D341Med (cell line): ENCODE data around the gene NEGR1.

Experiments used
- DNase-seq: peaks from one replicate; pipeline ENCODE4 v3.0.0; 2012; ENCODE audit warnings: low spot score

The NEGR1 gene

GRCh38 chr1:72117621-72118020 is 164.7 kb downstream of the NEGR1 start:
- DNase-seq: no peak

DNA sequence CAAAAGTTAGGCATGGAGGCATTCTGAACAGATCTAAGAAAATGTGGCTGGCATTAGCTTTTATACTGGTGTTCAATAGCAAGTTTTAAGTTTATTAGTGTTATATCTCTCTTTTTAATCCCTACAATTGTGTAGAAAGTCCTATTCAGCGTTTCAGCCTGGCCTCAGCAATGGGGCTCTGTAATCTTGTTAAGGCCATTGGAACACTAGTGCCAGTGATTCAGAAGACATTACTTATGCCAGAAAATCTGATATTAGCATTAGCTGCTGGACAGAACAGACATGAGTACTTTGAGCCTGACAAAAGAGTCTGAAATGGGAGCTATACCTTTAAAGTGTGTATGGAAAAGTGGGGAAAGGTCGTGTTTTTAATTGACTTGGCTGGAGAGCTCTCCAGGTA is 167.0 kb downstream of the NEGR1 start:
- DNase-seq: no peak

DNA sequence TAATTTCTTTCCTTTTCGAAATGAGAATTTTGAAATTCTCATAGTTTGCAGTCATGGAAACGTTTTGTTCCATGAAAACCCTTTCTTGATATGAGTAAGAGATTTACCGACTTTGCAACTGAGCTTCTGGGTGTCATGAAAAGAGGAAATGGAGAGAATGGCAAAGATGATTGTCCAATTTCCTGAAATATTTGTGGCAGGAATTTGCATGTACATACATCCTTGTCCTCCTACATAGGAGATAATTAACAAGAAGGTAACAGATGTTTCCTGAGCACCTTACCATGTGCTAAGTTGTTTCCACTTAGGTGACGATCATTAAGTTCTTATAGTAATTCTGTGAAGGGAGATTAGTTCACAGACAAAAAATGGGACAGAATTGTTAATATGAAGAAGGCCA is 170.7 kb downstream of the NEGR1 start:
- DNase-seq: peak; percentile 13

GRCh38 chr1:72109916-72110315 is 172.4 kb downstream of the NEGR1 start:
- no peak for DNase-seq

- DNase-seq: no peak
These were observed 177.1 kb downstream of the NEGR1 start for GRCh38 chr1:72105201-72105600.

DNA sequence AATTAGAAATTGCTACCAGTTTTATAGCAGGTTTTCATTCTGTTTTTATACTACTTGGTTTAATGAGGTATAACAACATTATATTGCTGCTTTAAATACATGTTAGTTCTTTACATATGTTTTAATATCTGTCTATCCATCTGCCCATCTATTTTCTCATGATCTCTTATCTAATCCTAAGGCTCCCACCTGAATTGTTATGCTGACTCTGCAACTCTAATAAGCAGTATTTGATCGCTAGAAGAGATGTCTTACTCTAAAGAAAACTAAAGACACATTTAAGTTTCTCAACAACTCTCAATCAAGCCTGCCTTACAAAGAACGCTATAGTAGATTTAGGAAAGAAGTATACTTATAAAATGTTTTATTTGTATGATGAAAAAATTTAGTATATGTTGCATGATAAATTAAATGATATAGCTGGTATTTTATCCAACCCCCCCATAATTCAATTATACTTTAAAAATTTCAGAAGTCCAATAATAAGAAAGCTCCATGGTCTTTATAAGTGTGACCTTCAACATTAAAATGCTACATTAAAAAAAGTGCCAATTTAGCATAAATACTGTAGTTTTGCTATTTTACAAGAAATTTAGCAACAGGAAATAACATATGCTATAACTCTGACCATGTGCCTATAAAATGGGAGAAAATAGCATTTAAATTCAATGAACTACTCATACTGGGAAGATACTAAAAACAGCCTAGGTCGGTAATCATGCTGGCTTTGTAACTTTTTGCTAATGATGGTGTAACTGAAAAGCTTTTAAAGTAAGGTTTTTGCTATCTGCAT is 180.3 kb downstream of the NEGR1 start:
- DNase-seq: no peak

GRCh38 chr1:72100771-72101170 is 181.6 kb downstream of the NEGR1 start:
- DNase-seq: no peak

GRCh38 chr1:72097851-72098570 is 184.3 kb downstream of the NEGR1 start:
- no peak for DNase-seq

DNA sequence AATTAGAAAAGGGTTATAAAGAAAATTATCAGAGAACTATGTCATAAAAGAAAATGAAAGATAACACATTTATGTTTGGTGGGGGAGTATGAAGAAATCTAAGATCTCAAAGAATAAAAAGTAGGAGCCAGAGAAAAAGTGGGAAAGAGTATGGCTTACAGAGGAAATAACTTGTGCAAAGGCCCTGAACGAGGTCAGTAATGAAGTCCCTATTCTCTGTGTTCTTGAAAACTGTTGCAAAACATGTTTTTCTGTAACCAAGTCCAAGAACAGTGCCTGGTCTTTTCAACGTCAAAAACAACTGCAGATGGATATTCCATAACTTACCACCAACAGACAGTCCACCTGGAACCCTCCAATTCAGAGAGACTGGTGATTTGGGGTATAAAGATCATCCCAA is 188.1 kb downstream of the NEGR1 start:
- DNase-seq: no peak

GRCh38 chr1:72086394-72086793 is 195.9 kb downstream of the NEGR1 start:
- no peak for DNase-seq

DNA sequence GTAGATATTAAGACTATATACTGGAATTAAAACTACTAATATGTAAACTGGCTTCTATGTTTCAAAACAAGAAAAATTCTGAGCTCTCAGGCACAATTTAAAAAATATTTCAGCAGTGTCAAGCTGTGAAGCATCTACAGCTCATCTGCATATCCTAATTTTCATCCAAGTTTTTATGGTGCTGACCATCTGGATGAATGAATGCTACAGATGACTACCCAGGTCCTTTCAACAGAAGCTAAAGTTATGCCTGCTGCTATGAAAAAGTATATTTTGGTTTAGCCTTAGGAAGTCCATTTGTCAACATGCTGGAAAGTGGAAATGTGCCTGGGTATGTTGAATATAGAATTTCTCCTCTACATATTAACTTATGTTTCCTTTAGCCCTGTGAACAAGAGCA is 206.9 kb downstream of the NEGR1 start:
- DNase-seq: no peak

DNA sequence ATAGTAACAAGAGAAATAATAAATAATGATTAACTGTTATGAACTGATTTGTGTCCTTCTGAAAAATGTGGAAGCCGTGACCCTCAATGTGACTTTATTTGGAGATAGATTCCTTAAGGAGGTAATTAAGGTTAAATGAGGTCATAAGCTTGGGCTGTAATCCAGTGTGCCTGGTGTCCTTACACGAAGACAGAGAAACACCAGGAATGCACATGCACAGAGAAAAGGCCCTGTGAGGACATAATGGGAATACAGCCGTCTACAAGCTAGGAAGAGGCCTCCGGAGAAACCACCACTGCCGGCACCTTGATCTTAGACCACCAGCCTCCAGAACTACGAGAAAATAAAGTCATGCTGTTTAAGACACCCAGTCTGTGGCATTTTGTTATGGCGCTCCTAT is 215.9 kb downstream of the NEGR1 start:
- no peak for DNase-seq

GRCh38 chr1:72064196-72065075 is 217.9 kb downstream of the NEGR1 start:
- no peak for DNase-seq

GRCh38 chr1:72063364-72064044 is 218.8 kb downstream of the NEGR1 start:
- DNase-seq: no peak

DNA sequence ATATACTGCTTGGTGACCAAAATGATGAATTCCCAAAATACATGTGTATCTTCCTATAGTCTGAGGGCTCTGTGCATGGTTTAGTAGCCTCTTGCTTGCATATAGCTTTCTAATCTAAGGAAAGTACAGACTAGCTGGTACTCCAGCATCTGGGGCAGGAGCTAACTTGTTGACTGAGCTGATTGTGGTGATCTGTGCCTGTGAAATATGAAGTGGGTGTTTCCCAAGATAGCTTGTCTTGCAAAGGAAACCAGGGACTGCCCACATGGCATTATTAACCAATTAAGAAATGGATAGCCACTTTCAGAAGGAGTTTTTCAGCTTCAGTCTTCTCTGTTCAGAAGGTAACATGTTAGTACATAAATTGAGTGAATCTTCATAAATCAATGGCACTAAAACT is 219.8 kb downstream of the NEGR1 start:
- no peak for DNase-seq

DNA sequence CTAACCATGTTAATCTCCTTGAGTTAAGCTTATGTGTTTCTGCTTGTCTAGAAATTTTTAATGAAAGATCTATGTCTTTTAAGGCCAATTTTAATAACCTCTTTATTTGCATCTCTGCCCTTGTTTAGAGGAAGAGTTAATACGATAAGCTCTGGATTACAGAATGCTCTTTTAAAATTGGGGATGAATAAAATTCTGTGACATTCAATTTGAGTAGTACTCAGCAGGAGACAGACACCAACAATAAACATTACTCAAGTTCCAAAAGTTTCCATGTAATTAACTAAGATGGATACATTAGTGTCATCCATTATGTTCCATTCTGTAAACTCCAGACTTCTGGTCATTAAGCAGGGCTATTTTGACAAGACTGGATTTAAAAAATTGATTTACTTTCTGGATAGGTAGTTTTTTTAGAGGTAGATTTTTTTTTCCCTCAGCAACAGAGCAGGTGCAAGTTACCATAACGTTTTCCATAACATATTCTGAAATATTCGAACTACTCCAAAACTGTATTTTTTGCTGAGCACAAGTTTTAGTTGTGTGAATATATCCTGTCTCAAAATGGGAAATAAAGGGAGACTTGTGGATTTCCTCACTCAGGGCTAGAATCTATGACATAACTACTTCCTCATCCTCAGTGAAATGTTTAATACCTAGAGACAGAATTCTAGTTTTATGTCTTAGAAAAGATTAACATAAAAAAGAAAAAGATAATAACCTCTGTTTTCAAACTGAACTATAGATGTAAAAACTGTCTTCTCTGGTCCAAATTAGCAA is 221.7 kb downstream of the NEGR1 start:
- no peak for DNase-seq

GRCh38 chr1:72056516-72056915 is 225.8 kb downstream of the NEGR1 start:
- DNase-seq: no peak

DNA sequence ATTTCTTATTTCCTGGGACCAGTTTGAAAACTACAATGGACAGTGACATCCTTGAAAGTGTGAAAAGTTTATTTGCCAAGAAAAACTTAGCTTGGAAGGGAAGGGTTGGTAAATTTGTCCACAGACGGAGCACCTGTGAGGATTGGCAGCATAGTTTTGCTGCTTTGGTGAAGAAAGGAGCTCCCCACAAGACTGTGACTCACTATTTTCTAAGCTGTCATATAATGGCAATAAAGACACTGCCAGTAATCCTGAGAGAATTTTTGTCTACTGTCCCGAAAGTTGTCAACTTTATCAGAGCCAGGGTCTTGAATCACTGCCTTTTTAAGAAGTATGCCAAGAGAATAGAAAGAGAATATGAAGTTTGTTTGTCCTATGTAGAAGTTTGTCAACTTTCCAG is 230.8 kb downstream of the NEGR1 start:
- no peak for DNase-seq

DNA sequence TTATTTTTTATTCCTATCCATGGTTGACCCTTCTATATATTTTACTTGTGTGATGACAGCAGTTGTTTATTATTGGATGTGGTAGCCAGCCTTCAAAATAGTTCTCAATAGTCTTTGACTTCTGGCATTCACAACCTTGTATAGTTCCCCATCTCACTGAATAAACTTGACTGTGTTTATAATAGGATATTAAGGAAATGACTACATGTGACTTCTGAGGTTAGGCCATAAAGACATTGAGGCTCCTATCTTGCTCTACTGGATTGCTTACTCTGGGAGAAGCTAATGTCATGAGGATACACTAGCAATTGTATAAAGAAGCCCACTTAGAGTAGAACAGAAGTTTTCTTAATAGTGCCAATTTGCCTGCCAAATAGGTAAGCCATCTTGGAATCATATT is 231.8 kb downstream of the NEGR1 start:
- DNase-seq: no peak

DNA sequence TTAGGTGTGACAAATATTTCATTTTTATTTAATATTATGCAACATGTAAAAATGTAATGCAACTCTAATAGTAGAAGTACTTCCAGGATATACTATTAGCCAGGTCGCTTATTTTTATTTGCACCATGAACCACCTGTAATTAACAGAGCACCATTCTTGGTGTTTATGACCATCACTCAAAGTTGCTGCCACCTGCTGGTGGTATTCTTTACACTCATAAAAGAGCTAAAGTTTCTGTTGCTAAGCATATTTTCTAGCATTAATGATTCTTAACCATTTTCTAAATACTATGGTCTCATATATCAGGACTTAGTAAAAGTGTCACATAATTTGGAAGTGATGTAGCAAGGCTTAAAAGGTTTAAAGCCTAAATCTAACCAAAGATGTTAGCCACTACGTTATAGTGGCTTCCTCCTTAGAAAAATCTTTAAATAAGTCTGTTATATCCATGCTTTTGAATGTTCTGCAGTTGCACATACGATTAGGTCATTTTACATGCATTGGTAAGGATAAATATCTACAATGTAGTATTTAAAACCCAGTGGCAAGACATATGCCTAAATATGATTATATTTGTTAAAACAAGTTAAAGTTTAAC is 244.5 kb downstream of the NEGR1 start:
- peak; percentile 26 for DNase-seq

DNA sequence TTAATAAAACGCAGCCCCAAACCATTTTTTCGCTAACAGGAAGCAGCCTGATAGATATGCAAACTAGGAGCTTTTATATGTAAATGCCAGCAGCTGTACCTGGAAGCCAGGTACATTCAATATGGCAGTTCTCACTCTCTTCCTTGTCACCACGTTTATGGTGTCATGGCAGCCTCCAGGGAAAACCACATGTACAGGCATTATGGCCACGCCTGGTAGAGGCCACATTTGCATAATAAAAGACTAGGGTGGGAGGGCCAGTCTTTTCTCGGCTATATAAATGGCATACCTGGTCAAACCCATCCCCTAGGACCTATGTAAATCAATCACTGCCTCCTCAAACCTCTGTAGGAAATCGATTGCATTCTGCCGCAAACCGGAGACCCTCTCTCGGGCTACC is 247.5 kb downstream of the NEGR1 start:
- no peak for DNase-seq
